HG02852 (cell line): ENCODE measurements around the gene DVL1.

Source experiments
- ATAC-seq: cut with Tn5 transposase; IDR thresholded peaks from one replicate; pipeline ENCODE4 v1.9.1; 2021; ENCODE audit warnings: mild to moderate bottlenecking, moderate library complexity; ENCODE audit not compliant: unreplicated experiment

DVL1 gene

DNA sequence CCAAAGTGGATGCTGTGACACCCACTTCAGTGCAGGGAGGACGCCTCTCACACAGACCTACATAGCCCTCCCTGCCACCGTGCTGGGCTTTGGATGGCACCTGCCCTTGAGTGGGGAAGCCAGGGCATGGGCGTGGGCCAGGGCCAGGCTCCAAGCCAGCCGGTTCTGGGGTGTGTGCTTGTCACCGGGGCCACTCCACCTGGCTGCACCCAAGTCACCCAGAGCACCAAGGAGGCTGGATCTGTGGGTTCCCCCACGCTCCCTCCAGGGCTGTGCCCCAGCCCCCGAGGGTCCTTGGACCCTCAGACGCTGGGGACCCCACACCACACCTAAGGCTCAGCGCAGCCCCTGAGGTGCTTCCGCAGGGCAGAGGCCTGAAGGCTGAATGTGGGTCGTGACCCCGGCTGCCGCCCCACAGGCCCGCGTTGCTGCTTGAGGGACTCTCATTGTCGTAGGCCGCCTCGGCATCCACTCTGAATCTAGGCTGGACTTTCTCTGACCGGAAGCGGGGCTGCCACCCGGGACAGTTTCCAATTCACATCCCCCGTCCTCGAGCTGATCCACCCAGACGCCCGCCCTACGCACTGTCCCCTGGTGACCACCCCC is 7.7 kb upstream of the DVL1 start:
- ATAC-seq: no peak

- no peak for ATAC-seq
Measured at GRCh38 chr1:1356166-1356795, 7.1 kb upstream of the DVL1 start.

DNA sequence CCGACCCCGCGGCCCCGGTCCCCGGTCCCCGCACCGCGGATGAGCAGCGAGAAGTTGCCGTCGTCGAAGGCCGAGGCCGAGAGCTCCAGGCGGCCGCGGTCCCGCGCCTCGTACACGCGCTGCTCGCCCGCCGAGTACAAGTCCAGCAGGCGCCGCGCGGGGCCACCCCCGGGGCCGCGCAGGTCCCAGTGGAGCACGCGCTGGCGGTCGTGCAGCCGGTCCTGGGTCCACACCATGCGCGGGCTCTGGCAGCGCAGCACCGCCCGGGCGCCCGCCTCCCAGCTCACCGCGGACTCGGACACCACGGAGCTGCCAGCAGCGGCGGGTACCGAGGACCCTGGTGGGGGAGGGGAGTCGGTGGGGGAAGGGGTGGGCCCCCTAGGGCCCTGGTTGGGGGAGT is 6.2 kb upstream of the DVL1 start:
- ATAC-seq: no peak

- no peak for ATAC-seq
Measured at GRCh38 chr1:1354271-1355247, 5.3 kb upstream of the DVL1 start.

DNA sequence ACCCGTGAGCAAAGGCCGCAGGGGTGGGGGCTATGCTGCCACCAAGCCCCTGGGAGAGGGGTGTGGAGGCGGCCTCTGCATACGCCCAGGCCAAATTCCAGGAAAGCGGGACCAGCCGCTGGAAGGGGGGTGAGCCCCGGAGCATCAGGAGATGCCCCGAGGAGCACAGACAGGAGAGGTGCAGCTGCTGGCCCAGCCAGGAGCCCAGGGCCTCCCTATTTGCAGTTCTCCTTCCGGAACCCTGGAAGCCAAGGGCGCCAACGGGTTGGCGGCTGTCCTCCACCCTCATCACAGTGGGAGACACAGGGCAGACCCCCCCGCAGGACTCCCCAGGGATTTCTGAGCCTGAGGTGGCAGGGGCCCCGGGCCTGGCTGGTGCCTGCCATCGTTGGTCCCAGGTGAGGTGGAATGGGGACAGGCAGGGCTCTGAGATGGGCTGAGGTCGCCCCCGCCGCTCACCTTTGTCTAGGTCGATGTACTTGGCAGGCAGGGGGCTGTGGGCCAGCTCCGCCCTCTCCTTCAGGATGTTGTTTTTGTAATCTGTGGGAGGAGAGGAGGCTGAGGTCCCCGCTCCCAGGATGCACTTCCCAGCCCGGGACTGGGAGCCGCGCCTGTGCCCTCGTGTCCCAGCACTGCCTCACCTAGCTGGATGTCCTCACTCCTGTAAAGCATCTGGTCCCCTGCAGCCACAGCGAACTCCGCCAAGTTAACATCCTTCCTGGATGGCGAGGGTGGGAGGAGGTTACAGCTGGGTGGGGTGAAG is 4.4 kb upstream of the DVL1 start:
- ATAC-seq: no peak

DNA sequence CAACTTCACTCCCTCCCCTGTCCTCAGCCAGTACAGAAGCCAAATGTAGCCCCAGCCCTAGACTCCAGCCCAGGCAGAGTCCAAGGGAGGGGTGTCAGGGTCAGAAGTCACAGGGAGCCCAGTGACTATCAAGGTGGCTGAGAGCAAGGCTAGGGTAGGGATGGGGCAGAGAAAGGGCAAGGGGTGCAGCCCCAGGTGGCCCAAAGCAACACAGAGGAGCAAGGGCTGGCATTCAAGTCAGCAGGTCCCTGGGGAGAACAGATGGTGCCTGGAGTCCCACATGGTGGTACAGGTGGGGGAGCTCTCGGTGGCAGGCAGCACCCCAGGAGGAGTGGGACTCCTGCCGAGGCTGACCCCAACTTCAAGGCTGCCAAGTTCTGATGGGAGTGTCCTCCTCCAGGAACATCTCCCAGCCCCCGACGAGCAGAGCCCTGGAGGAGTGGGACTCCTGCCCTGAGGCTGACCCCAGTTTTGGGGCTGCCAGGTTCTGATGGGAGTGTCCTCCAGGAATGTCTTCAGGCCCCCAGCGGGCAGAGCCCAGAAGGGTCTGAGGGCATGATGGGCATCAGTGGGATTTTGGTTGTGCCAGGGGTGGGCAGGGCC is 3.7 kb upstream of the DVL1 start:
- no peak for ATAC-seq

- ATAC-seq: no peak
Measured at GRCh38 chr1:1351511-1352427, 2.6 kb upstream of the DVL1 start.

GRCh38 chr1:1348420-1349255 is 580 bp downstream of the DVL1 start:
- peak; percentile 34 for ATAC-seq

GRCh38 chr1:1347663-1348419 is 1.4 kb downstream of the DVL1 start:
- no peak for ATAC-seq

GRCh38 chr1:1347026-1347595 is 2.1 kb downstream of the DVL1 start:
- ATAC-seq: no peak

GRCh38 chr1:1346501-1346890 is 2.7 kb downstream of the DVL1 start:
- no peak for ATAC-seq

DNA sequence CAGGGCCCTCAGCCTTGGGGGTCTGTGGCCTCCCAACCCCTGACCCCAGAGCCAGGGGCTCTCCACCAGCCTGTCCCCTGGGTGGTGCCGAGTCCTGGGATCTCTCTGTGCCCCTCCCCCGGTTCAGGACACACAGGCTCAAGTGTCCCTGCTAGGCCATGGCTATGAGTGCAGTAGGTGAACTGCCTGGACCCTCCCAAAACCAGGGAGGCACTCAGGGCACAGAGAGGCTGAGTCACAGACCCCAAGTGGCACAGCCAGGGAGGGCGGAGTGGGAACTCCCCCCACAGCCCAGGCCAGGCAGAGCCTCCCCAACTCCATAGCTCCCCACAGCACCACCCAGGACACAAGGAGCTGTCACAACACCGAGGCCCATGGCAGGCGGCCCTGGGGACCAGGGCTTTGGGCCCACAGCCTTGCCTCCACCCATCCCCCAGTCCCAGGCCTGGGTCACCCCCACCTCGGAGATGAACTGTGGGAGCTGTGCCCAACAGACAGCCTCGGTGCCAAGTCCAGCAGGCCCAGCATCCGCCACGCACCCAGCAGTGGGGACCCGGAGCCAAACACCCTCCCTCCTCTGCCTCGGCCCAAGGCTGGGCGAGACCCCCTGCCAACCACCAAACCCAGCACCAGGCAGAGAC is 3.2 kb downstream of the DVL1 start:
- ATAC-seq: no peak

GRCh38 chr1:1345384-1345783 is 3.8 kb downstream of the DVL1 start:
- ATAC-seq: no peak

GRCh38 chr1:1344655-1345361 is 4.4 kb downstream of the DVL1 start:
- no peak for ATAC-seq

GRCh38 chr1:1343811-1344421 is 5.3 kb downstream of the DVL1 start:
- no peak for ATAC-seq

DNA sequence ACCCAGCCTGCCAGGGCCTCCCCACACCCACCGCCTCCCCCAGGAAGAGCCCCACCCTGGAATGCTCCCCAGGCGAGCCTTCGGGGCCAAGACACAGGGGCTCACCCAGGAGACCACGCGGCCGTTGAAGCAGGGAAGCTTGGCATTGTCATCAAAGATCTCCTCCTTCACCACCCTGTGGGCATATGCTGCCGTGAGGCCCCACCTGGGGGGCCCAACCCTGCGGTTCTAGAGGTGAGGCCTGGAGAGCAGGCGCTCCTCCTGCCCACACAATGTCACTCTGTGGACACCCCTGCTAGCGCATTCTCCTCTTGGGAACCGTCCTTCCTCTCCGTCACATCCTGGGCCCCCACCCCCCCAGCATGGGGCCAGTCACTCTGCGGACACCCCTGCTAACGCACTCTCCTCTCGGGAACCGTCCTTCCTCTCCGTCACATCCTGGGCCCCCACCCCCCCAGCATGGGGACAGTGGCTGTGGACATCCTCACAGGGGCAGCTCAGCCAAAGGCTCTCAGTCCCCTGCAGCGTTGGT is 6.6 kb downstream of the DVL1 start:
- ATAC-seq: no peak
